ENCODE results near the gene NADK. TPM values are rescaled to one million over a fixed set of nuclear protein-coding genes. Genes with fewer than 3 reads are reported as not detected.

The NADK gene
- total RNA-seq, 1 donor from 2014 or later = 104 TPM

GRCh38 chr1:1784933-1785332 lies 6.7 kb upstream of the NADK start:
- H3K36me3 ChIP-seq = peaks cover 51 to 54% of the 10 kb centered on the region in 2 donors
- intact Hi-C loops (cut with DNase I) = no loop called here

DNA sequence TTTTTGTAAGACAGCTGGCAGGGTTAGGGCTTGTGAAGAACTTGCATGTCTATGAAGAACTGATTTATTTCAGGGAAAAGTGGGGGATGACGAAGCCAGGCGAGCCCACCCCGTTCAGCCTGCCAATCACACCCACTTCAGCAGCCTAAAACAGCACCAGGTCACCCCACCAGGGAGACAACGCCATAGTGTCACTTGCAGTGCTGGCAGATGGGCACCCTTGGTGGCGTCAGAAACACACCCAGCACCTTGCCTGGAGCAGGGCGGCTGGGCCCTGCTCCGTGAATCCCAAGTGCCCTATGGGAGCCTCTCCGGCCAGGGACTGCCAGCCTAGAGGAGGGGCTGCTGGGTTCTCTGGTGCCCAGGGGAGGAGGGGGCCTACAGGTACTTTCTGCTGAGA lies 5.0 kb upstream of the NADK start:
- Histone ChIP-seq H3K27me3 (no peaks in the 10 kb centered on the region), H3K27ac (peak overlapping the region; percentile 68 to 77), H3K4me3 (no peak overlapping the region), H3K36me3 (peaks cover 35 to 38% of the 10 kb centered on the region in 2 donors), H3K4me1 (peaks cover 12 to 48% of the 10 kb centered on the region in 2 donors), H3K9me3 (no peaks in the 10 kb centered on the region)
- DNase-seq (ENCODE audit: low spot score in 2 of 2) = no peak
- TF ChIP-seq, protein P1, sequence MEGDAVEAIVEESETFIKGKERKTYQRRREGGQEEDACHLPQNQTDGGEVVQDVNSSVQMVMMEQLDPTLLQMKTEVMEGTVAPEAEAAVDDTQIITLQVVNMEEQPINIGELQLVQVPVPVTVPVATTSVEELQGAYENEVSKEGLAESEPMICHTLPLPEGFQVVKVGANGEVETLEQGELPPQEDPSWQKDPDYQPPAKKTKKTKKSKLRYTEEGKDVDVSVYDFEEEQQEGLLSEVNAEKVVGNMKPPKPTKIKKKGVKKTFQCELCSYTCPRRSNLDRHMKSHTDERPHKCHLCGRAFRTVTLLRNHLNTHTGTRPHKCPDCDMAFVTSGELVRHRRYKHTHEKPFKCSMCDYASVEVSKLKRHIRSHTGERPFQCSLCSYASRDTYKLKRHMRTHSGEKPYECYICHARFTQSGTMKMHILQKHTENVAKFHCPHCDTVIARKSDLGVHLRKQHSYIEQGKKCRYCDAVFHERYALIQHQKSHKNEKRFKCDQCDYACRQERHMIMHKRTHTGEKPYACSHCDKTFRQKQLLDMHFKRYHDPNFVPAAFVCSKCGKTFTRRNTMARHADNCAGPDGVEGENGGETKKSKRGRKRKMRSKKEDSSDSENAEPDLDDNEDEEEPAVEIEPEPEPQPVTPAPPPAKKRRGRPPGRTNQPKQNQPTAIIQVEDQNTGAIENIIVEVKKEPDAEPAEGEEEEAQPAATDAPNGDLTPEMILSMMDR (IDR thresholded peaks at IDR 0.05) = no peak
- intact Hi-C loops (cut with DNase I) = no loop called here

More at GRCh38 chr1:1784933-1785332, 6.7 kb upstream of the NADK start:
- H3K27ac ChIP-seq = peak overlapping the region in 1 of 2 donors; percentile 10
- DNase-seq (ENCODE audit: low spot score in 2 of 2) = no peak
- H3K4me3 ChIP-seq = no peak overlapping the region
- H3K4me1 ChIP-seq = peaks cover 12 to 34% of the 10 kb centered on the region in 2 donors
- H3K27me3 ChIP-seq = no peaks in the 10 kb centered on the region
- H3K9me3 ChIP-seq = no peaks in the 10 kb centered on the region
- TF ChIP-seq, protein P1 (IDR thresholded peaks at IDR 0.05) = no peak

- H3K4me3 ChIP-seq = peak overlapping the region; percentile 22 to 48
These were observed 4.3 kb upstream of the NADK start for GRCh38 chr1:1782399-1783221.

DNA sequence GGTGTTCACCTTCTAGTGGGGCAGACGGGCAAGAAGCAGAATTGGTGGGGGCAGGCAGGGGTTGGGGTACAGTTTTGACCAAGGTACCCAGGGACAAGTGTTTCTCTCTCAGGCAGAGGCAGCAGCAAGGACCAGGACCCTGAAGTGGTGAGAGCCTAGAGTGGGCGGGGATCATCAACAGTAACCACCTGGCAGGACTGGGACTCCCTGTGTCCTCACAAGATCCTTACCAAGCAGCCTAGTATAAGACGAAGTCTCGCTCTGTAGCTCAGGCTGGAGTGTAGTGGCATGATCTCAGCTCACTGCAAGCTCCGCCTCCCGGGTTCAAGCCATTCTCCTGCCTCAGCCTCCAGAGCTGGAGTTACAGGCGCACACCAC lies 3.2 kb upstream of the NADK start:
- no peak for DNase-seq (ENCODE audit: low spot score in 2 of 2)
- Histone ChIP-seq H3K4me3 (peak overlapping the region in 1 of 2 donors; percentile 48), H3K36me3 (peaks cover 17 to 20% of the 10 kb centered on the region in 2 donors), H3K27me3 (no peaks in the 10 kb centered on the region), H3K9me3 (no peaks in the 10 kb centered on the region), H3K27ac (peak overlapping the region in 1 of 2 donors; percentile 68), H3K4me1 (peaks cover 12 to 44% of the 10 kb centered on the region in 2 donors)
- TF ChIP-seq, protein P1 (IDR thresholded peaks at IDR 0.05) = no peak
- intact Hi-C loops (cut with DNase I) = no loop called here

More at GRCh38 chr1:1782399-1783221, 4.3 kb upstream of the NADK start:
- Histone ChIP-seq H3K27ac (peak overlapping the region; percentile 68 to 77), H3K27me3 (no peaks in the 10 kb centered on the region), H3K9me3 (no peaks in the 10 kb centered on the region), H3K4me1 (peaks cover 12 to 43% of the 10 kb centered on the region in 2 donors), H3K36me3 (peaks cover 27 to 31% of the 10 kb centered on the region in 2 donors)
- intact Hi-C loops (cut with DNase I) = loop anchor here (1.0 kb wide), 1 partner anchor 109 kb away; the partner anchor contains the start of gene GNB1
- TF ChIP-seq, protein P1 (IDR thresholded peaks at IDR 0.05) = no peak
- DNase-seq (ENCODE audit: low spot score in 2 of 2) = peak in 1 of 2 donors; percentile 85

DNA sequence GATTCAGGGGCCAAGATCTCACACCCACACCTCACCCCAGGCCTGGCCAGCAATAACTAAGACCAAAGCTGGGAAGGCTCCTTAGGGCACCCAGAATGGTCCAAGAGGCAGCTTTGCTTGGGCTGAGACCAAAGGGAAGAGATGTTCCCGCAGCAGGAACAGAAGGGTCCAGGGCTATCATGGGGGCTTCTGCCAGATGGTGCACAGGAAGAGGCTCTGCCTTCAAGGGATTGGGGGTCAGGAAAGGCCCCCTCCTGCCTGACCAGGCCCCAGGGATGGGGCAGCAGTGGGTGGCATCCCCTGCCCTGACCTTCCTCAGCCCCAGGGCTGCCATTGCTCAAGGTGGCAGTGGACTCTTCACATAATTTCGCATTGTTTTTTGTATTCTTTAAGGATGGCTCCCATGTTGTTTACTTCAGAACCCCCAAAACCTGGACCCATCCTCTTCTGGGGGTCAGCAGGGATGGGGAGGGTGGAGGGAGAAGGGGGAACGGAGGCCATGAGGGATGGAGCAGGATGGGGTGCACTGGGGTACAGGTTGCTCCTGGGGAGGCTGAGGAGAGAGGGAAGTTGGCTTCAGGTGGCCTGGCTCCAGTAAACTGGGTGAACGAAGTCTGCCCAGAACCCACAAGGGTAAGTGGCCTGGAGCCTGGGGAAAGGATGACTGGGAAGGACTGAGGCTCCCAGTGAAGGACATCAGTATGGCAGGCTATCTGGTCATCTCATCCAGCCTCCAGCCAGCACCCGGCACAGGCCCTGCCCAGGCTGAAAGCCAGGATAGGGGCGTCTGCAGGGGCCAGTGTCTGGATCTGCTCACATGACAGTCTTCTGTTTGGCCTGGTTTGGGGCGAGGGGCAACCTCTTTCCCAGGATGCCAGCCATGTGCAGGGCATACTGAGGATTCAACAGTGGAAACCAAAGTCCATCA lies 2.6 kb upstream of the NADK start:
- Histone ChIP-seq H3K4me3 (no peak overlapping the region), H3K36me3 (peaks cover 11 to 13% of the 10 kb centered on the region in 2 donors), H3K4me1 (peaks cover 15 to 50% of the 10 kb centered on the region in 2 donors), H3K27ac (peak overlapping the region in 1 of 2 donors; percentile 20), H3K27me3 (no peaks in the 10 kb centered on the region), H3K9me3 (no peaks in the 10 kb centered on the region)
- DNase-seq (ENCODE audit: low spot score in 2 of 2) = no peak
- TF ChIP-seq, protein P1 (IDR thresholded peaks at IDR 0.05) = no peak
- intact Hi-C loops (cut with DNase I) = no loop called here
